Neural progenitor cell (in vitro differentiated cells): ENCODE results near the gene SON. TPM values are rescaled to one million over a fixed set of nuclear protein-coding genes. Genes with fewer than 3 reads are reported as not detected.

Experiments
- DNase-seq: peaks from one replicate; pipeline ENCODE4 v3.0.0-alpha.2; 2016; ENCODE audit warnings: low spot score
- H2AFZ ChIP-seq: fragments of 200-600 bp; sonication (generic); replicated peaks from 2 replicates; pipeline ENCODE4 v1.6.1; 2016; ENCODE audit warnings: antibody characterized with exemption
- H3F3A ChIP-seq: fragments of 200-600 bp; sonication (generic); 2 replicates; pipeline ENCODE4 v1.6.1; 2016; ENCODE audit warnings: antibody characterized with exemption, low read depth
- H3K27ac ChIP-seq: fragments of 200-600 bp; sonication (generic); 2 replicates; pipeline ENCODE4 v1.5.1; 2016; ENCODE audit warnings: mild to moderate bottlenecking
- H3K27me3 ChIP-seq: fragments of 200-600 bp; sonication (generic); 2 replicates; pipeline ENCODE4 v1.6.1; 2016; ENCODE audit warnings: mild to moderate bottlenecking, moderate library complexity
- H3K36me3 ChIP-seq: fragments of 200-600 bp; sonication (generic); 2 replicates; pipeline ENCODE4 v1.5.1; 2016
- H3K4me1 ChIP-seq: fragments of 200-600 bp; sonication (generic); 2 replicates; pipeline ENCODE4 v1.6.1; 2016; ENCODE audit warnings: mixed run types
- H3K4me2 ChIP-seq: fragments of 200-600 bp; sonication (generic); 2 replicates; pipeline ENCODE4 v1.6.1; 2016
- H3K4me3 ChIP-seq: fragments of 200-600 bp; sonication (generic); 2 replicates; pipeline ENCODE4 v1.5.1; 2016
- H3K79me2 ChIP-seq: fragments of 200-600 bp; sonication (generic); 2 replicates; pipeline ENCODE4 v1.6.1; 2016; ENCODE audit warnings: low read depth
- H3K9ac ChIP-seq: fragments of 200-600 bp; sonication (generic); 2 replicates; pipeline ENCODE4 v1.6.1; 2016
- H3K9me3 ChIP-seq: fragments of 200-600 bp; sonication (generic); 2 replicates; pipeline ENCODE4 v1.5.1; 2016; ENCODE audit warnings: low read depth
- H4K20me1 ChIP-seq: fragments of 200-600 bp; sonication (generic); 2 replicates; pipeline ENCODE4 v1.6.1; 2016; ENCODE audit warnings: low read depth
- H3K27ac Mint-ChIP-seq: 3 replicates; pipeline ENCODE4 v1.8.0; 2021; ENCODE audit warnings: mixed read lengths
- H3K27me3 Mint-ChIP-seq: 2 replicates; pipeline ENCODE4 v1.8.0; 2022; ENCODE audit warnings: low read depth, mild to moderate bottlenecking, inconsistent platforms, moderate library complexity, mixed read lengths; ENCODE audit not compliant: insufficient read depth
- H3K36me3 Mint-ChIP-seq: 3 replicates; pipeline ENCODE4 v1.8.0; 2021; ENCODE audit warnings: mixed read lengths
- H3K4me1 Mint-ChIP-seq: 3 replicates; pipeline ENCODE4 v1.8.0; 2021; ENCODE audit warnings: mixed read lengths
- H3K4me3 Mint-ChIP-seq: 3 replicates; pipeline ENCODE4 v1.8.0; 2021; ENCODE audit warnings: mild to moderate bottlenecking, moderate library complexity, mixed read lengths
- H3K9me3 Mint-ChIP-seq: 3 replicates; pipeline ENCODE4 v1.8.0; 2020; ENCODE audit warnings: mixed read lengths
- CTCF ChIP-seq: fragments of 200-600 bp; sonication (generic); IDR thresholded peaks from 2 replicates; pipeline ENCODE4 v1.5.1; 2017; ENCODE audit warnings: antibody characterized with exemption, mild to moderate bottlenecking
- EZH2 ChIP-seq: fragments of 200-600 bp; sonication (generic); IDR thresholded peaks from 2 replicates; pipeline ENCODE4 v1.6.1; 2017; ENCODE audit warnings: antibody characterized with exemption, mild to moderate bottlenecking, moderate library complexity
- EZH2phosphoT487 ChIP-seq: fragments of 200-600 bp; sonication (generic); IDR thresholded peaks from 2 replicates; pipeline ENCODE4 v1.6.1; 2017; ENCODE audit warnings: antibody characterized with exemption
- total RNA-seq: library from RNA; depleted of rRNA; stranded (reverse); fragments of >200 nt; gene quantifications from 2 replicates; pipeline ENCODE4 v1.2.3, GENCODE V29; 2015; ENCODE audit warnings: low replicate concordance

Gene SON
- total RNA-seq, 1 donor from 2014 or later: 200 TPM

- peaks cover 12% of the 10 kb centered on the region for H3K4me1 ChIP-seq
- TF ChIP-seq EZH2phosphoT487 (no peak), CTCF (no peak), EZH2 (no peak)
- Mint-ChIP-seq H3K27ac (peak overlapping the region; percentile 14), H3K36me3 (peaks cover 11% of the 10 kb centered on the region), H3K9me3 (no peaks in the 10 kb centered on the region), H3K4me1 (peaks cover 21% of the 10 kb centered on the region), H3K4me3 (peak overlapping the region; percentile 93), H3K27me3 (no peaks in the 10 kb centered on the region)
- H3K27ac ChIP-seq: no peak overlapping the region
- no peaks in the 10 kb centered on the region for H3K9me3 ChIP-seq
- H3F3A ChIP-seq: peaks cover 20% of the 10 kb centered on the region
- peaks cover 9% of the 10 kb centered on the region for H4K20me1 ChIP-seq
- no peaks in the 10 kb centered on the region for H3K27me3 ChIP-seq
- DNase-seq: no peak
- H2AFZ ChIP-seq: no peak overlapping the region
- H3K4me2 ChIP-seq: peak overlapping the region; percentile 89
- H3K4me3 ChIP-seq: peak overlapping the region; percentile 94
- peaks cover 31% of the 10 kb centered on the region for H3K79me2 ChIP-seq
- H3K9ac ChIP-seq: no peak overlapping the region
- peaks cover 23% of the 10 kb centered on the region for H3K36me3 ChIP-seq
These were observed 44.1 kb downstream of the SON start for GRCh38 chr21:33586927-33587326.

GRCh38 chr21:33587792-33588484 is 45.1 kb downstream of the SON start:
- peaks cover 31% of the 10 kb centered on the region for H3K79me2 ChIP-seq

GRCh38 chr21:33588485-33589335 is 45.9 kb downstream of the SON start, which contains the start of gene DONSON:
TSS of gene DONSON (minus strand) at chr21:33588684. CDS start at chr21:33588641, 43 bp downstream.
- no peak for TF ChIP-seq EZH2phosphoT487
- peak; percentile 14 for TF ChIP-seq CTCF
- TF ChIP-seq EZH2: peak; percentile 5
- peaks cover 12% of the 10 kb centered on the region for H3K4me1 ChIP-seq

More at GRCh38 chr21:33587792-33588484, 45.1 kb downstream of the SON start:
- H3K36me3 ChIP-seq: peaks cover 23% of the 10 kb centered on the region
- peak overlapping the region; percentile 89 for H3K4me2 ChIP-seq
- H3K9me3 Mint-ChIP-seq: no peaks in the 10 kb centered on the region
- TF ChIP-seq EZH2 (peak; percentile 40), EZH2phosphoT487 (no peak), CTCF (no peak)
- H3K4me3 ChIP-seq: peak overlapping the region; percentile 94
- no peaks in the 10 kb centered on the region for H3K27me3 Mint-ChIP-seq
- H3K27me3 ChIP-seq: no peaks in the 10 kb centered on the region
- H3K4me3 Mint-ChIP-seq: peak overlapping the region; percentile 93
- H2AFZ ChIP-seq: peak overlapping the region; percentile 86
- peaks cover 21% of the 10 kb centered on the region for H3K4me1 Mint-ChIP-seq
- peaks cover 11% of the 10 kb centered on the region for H3K36me3 Mint-ChIP-seq
- peak overlapping the region; percentile 81 for H3K27ac ChIP-seq
- H3F3A ChIP-seq: peaks cover 20% of the 10 kb centered on the region
- H3K9me3 ChIP-seq: no peaks in the 10 kb centered on the region
- DNase-seq: peak; percentile 64
- H3K9ac ChIP-seq: peak overlapping the region; percentile 63
- no peak overlapping the region for H3K27ac Mint-ChIP-seq
- H3K4me1 ChIP-seq: peaks cover 12% of the 10 kb centered on the region
- H4K20me1 ChIP-seq: peaks cover 9% of the 10 kb centered on the region

More at GRCh38 chr21:33588485-33589335, 45.9 kb downstream of the SON start, which contains the start of gene DONSON:
- H3K36me3 Mint-ChIP-seq: peaks cover 13% of the 10 kb centered on the region
- Histone ChIP-seq H3K4me3 (peak within 1 kb of the TSS; percentile 94), H3K36me3 (peaks cover 18% of the 10 kb centered on the region), H3K4me2 (peak within 1 kb of the TSS; percentile 89), H3K9me3 (no peaks in the 10 kb centered on the region), H3K27ac (peak within 1 kb of the TSS; percentile 84), H4K20me1 (peaks cover 9% of the 10 kb centered on the region), H3K9ac (peak within 1 kb of the TSS; percentile 63), H3K79me2 (peaks cover 31% of the 10 kb centered on the region), H2AFZ (peak within 1 kb of the TSS; percentile 86), H3K27me3 (no peaks in the 10 kb centered on the region), H3F3A (peaks cover 20% of the 10 kb centered on the region)
- H3K4me3 Mint-ChIP-seq: peak within 1 kb of the TSS; percentile 93
- H3K27ac Mint-ChIP-seq: peak within 1 kb of the TSS; percentile 53
- DNase-seq: peak; percentile 96
- no peaks in the 10 kb centered on the region for H3K27me3 Mint-ChIP-seq
- H3K4me1 Mint-ChIP-seq: peaks cover 21% of the 10 kb centered on the region
- H3K9me3 Mint-ChIP-seq: no peaks in the 10 kb centered on the region
